ENCODE results near the gene GNG7.

- TF ChIP-seq, protein P1, sequence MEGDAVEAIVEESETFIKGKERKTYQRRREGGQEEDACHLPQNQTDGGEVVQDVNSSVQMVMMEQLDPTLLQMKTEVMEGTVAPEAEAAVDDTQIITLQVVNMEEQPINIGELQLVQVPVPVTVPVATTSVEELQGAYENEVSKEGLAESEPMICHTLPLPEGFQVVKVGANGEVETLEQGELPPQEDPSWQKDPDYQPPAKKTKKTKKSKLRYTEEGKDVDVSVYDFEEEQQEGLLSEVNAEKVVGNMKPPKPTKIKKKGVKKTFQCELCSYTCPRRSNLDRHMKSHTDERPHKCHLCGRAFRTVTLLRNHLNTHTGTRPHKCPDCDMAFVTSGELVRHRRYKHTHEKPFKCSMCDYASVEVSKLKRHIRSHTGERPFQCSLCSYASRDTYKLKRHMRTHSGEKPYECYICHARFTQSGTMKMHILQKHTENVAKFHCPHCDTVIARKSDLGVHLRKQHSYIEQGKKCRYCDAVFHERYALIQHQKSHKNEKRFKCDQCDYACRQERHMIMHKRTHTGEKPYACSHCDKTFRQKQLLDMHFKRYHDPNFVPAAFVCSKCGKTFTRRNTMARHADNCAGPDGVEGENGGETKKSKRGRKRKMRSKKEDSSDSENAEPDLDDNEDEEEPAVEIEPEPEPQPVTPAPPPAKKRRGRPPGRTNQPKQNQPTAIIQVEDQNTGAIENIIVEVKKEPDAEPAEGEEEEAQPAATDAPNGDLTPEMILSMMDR (IDR thresholded peaks at IDR 0.05) = no peak
- TF ChIP-seq POLR2A (IDR thresholded peaks at IDR 0.05) = no peak
These were observed 11.6 kb downstream of the GNG7 start for GRCh38 chr19:2690856-2691255.
